ENCODE data around the gene PAPPA.

Gene PAPPA

DNA sequence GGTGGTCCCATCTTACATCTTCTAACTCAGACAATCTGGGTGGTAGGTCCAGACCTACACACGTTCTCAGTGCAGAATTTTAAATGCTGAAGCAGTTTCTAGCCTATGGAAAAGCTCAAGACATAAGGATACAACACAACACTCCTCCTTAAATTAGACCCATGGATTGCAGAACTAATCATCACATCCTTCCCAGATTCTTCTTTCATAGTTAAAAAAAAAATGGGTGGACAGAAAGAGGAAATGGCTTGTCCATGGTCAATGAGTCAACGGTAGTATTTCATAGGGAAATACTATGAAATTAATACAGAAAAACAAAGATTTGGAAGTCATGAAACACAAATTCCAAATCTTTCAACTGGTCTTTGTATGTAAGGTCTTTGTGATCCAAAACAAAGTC, 106.9 kb downstream of the PAPPA start:
- H2AFZ ChIP-seq: no peak overlapping the region
- no peaks in the 10 kb centered on the region for H3K27me3 ChIP-seq (ENCODE audit: control insufficient read depth, insufficient read depth, low read length)
- TF ChIP-seq, protein P1, sequence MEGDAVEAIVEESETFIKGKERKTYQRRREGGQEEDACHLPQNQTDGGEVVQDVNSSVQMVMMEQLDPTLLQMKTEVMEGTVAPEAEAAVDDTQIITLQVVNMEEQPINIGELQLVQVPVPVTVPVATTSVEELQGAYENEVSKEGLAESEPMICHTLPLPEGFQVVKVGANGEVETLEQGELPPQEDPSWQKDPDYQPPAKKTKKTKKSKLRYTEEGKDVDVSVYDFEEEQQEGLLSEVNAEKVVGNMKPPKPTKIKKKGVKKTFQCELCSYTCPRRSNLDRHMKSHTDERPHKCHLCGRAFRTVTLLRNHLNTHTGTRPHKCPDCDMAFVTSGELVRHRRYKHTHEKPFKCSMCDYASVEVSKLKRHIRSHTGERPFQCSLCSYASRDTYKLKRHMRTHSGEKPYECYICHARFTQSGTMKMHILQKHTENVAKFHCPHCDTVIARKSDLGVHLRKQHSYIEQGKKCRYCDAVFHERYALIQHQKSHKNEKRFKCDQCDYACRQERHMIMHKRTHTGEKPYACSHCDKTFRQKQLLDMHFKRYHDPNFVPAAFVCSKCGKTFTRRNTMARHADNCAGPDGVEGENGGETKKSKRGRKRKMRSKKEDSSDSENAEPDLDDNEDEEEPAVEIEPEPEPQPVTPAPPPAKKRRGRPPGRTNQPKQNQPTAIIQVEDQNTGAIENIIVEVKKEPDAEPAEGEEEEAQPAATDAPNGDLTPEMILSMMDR (IDR thresholded peaks at IDR 0.05): no peak
- no peak overlapping the region for H3K9ac ChIP-seq
- no peaks in the 10 kb centered on the region for H3K79me2 ChIP-seq
- no peaks in the 10 kb centered on the region for H3K36me3 ChIP-seq (ENCODE audit: control insufficient read depth, insufficient read depth, low read length)
- no peaks in the 10 kb centered on the region for H3K9me3 ChIP-seq (ENCODE audit: control insufficient read depth, low read length)
- no peaks in the 10 kb centered on the region for H3K4me1 ChIP-seq
- no peak overlapping the region for H3K4me2 ChIP-seq (ENCODE audit: low read length)
- no peak overlapping the region for H3K27ac ChIP-seq
- H3K4me3 ChIP-seq (ENCODE audit: low read depth, low read length): no peak overlapping the region

DNA sequence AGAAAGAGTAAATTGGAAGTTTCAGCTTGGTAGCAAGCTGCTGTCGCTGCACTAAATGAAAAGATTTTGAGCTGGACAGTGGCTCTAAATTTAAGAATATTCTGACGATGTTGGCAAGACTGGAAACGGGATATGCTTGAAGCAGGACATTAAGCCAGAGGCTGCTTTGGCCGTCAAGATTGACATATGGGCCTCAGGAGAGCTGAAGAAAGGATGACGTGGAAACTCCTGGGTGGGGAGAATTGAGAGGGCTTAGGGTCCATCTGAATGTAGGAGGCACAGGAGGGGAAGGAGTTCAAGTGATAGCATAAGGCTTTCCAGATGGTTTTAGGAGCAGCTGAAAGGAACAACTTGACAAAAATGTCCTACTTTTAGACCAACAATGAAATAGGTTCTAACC, 108.9 kb downstream of the PAPPA start:
- Histone ChIP-seq H3K4me2 (ENCODE audit: low read length) (no peak overlapping the region), H3K36me3 (ENCODE audit: control insufficient read depth, insufficient read depth, low read length) (no peaks in the 10 kb centered on the region), H3K9me3 (ENCODE audit: control insufficient read depth, low read length) (no peaks in the 10 kb centered on the region), H3K9ac (no peak overlapping the region), H3K27ac (no peak overlapping the region), H3K4me1 (no peaks in the 10 kb centered on the region), H3K79me2 (no peaks in the 10 kb centered on the region), H2AFZ (no peak overlapping the region), H3K4me3 (ENCODE audit: low read depth, low read length) (no peak overlapping the region), H3K27me3 (ENCODE audit: control insufficient read depth, insufficient read depth, low read length) (no peaks in the 10 kb centered on the region)
- TF ChIP-seq, protein P1 (IDR thresholded peaks at IDR 0.05): no peak

DNA sequence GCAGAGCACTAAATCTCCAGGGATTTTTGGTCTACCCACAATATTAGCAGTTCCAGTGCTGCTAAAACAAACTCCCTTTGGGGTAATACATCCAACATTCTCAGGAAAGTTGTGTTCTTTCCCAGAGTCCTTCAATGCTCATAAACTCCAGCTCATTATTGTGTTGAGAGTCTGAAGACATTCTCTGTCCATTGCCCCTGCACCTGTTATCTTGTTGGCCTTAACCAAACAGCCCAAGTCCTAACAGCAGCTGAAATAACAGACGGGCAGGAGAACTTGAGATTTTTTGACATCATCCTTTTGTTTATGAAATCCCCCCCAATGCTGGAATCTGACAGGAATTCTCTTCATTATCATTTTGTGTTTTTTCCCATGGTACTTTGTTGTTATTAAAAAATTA, 110.8 kb downstream of the PAPPA start:
- Histone ChIP-seq H3K4me3 (ENCODE audit: low read depth, low read length) (no peak overlapping the region), H2AFZ (no peak overlapping the region), H3K9me3 (ENCODE audit: control insufficient read depth, low read length) (no peaks in the 10 kb centered on the region), H3K79me2 (no peaks in the 10 kb centered on the region), H3K27me3 (ENCODE audit: control insufficient read depth, insufficient read depth, low read length) (no peaks in the 10 kb centered on the region), H3K36me3 (ENCODE audit: control insufficient read depth, insufficient read depth, low read length) (no peaks in the 10 kb centered on the region), H3K4me2 (ENCODE audit: low read length) (no peak overlapping the region), H3K9ac (no peak overlapping the region), H3K27ac (no peak overlapping the region), H3K4me1 (no peaks in the 10 kb centered on the region)
- TF ChIP-seq, protein P1 (IDR thresholded peaks at IDR 0.05): no peak

DNA sequence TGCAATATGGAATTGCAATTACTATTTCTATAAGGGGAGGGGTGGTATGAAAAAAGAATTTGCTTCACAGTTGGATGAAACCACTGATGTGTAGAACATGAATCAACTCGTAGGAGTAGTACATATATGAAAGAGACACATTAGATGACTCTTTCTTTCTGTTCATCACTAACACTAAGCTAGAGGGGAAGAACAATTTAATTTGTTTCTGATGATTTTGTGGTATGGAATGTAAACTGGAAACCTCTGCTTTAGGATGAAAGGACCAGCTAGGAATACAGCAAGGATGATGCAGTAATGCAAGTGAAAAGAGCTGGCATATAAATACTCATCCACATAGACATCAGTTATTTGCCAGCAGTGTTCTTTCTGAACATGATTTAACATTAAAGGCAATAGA, 113.4 kb downstream of the PAPPA start:
- no peaks in the 10 kb centered on the region for H3K27me3 ChIP-seq (ENCODE audit: control insufficient read depth, insufficient read depth, low read length)
- peaks cover 12% of the 10 kb centered on the region for H3K4me1 ChIP-seq
- H3K27ac ChIP-seq: no peak overlapping the region
- no peak overlapping the region for H3K4me3 ChIP-seq (ENCODE audit: low read depth, low read length)
- H3K9ac ChIP-seq: no peak overlapping the region
- H3K9me3 ChIP-seq (ENCODE audit: control insufficient read depth, low read length): no peaks in the 10 kb centered on the region
- H2AFZ ChIP-seq: no peak overlapping the region
- H3K4me2 ChIP-seq (ENCODE audit: low read length): no peak overlapping the region
- TF ChIP-seq, protein P1 (IDR thresholded peaks at IDR 0.05): no peak
- no peaks in the 10 kb centered on the region for H3K79me2 ChIP-seq
- no peaks in the 10 kb centered on the region for H3K36me3 ChIP-seq (ENCODE audit: control insufficient read depth, insufficient read depth, low read length)

DNA sequence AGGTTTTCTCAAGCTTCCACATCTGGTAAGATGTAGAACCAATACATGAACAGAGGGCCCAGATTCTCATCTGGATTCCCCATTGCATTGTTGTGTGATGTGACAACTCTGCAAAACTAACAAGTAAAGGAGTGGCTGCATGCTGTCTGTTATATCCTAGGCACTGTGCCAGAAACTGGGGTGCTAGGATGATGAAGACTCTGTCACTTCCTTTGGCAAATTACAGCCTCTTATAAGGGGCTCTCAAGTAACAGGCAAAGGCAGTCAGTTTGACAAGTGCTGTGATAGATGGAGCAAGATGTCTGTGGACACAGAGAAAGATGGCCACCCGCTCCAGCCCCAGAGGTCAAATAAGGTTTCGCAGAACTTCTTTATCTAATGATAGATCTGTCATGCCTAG, 115.7 kb downstream of the PAPPA start:
- Histone ChIP-seq H3K27ac (peak overlapping the region; percentile 79), H3K9me3 (ENCODE audit: control insufficient read depth, low read length) (no peaks in the 10 kb centered on the region), H3K4me1 (peaks cover 16% of the 10 kb centered on the region), H3K79me2 (no peaks in the 10 kb centered on the region), H2AFZ (no peak overlapping the region), H3K36me3 (ENCODE audit: control insufficient read depth, insufficient read depth, low read length) (no peaks in the 10 kb centered on the region), H3K4me3 (ENCODE audit: low read depth, low read length) (no peak overlapping the region), H3K4me2 (ENCODE audit: low read length) (no peak overlapping the region), H3K27me3 (ENCODE audit: control insufficient read depth, insufficient read depth, low read length) (no peaks in the 10 kb centered on the region), H3K9ac (no peak overlapping the region)
- TF ChIP-seq, protein P1 (IDR thresholded peaks at IDR 0.05): no peak

Data from parathyroid adenoma (tissue), 2 donors.